CD4-positive, alpha-beta T cell treated with Interleukin-17A for 1 hour (primary cell): ENCODE results near the gene PDP2.
"Not testable (repeated sequence)": the region's sequence is repeated elsewhere in the genome, so short reads cannot be mapped to it uniquely, and the experiment has no call there.

Experiments
- DNase-seq: peaks from one replicate; pipeline ENCODE4 v3.0.0-alpha.2; 2020

The PDP2 gene

GRCh38 chr16:66888647-66889615 lies 8.6 kb downstream of the PDP2 start:
- no peak for DNase-seq

- no peak for DNase-seq
Measured at GRCh38 chr16:66889622-66890021, 9.3 kb downstream of the PDP2 start.

- no peak for DNase-seq
Measured at GRCh38 chr16:66890799-66891198, 10.5 kb downstream of the PDP2 start.

- no peak for DNase-seq
Measured at GRCh38 chr16:66891360-66891759, 11.0 kb downstream of the PDP2 start.

GRCh38 chr16:66891797-66892196 lies 11.5 kb downstream of the PDP2 start:
- no peak for DNase-seq

- no peak for DNase-seq
Measured at GRCh38 chr16:66894055-66894454, 13.7 kb downstream of the PDP2 start.

- peak; percentile 70 for DNase-seq
Measured at GRCh38 chr16:66894948-66895688, 14.8 kb downstream of the PDP2 start.

GRCh38 chr16:66895689-66895979 lies 15.3 kb downstream of the PDP2 start:
- no peak for DNase-seq

GRCh38 chr16:66895999-66896398 lies 15.7 kb downstream of the PDP2 start:
- DNase-seq: no peak

GRCh38 chr16:66896682-66897081 lies 16.4 kb downstream of the PDP2 start:
- not testable (repeated sequence) for DNase-seq

- DNase-seq: no peak
Measured at GRCh38 chr16:66898207-66898606, 17.9 kb downstream of the PDP2 start.

GRCh38 chr16:66898933-66899309 lies 18.6 kb downstream of the PDP2 start:
- DNase-seq: no peak

GRCh38 chr16:66899310-66899944 lies 19.1 kb downstream of the PDP2 start:
- DNase-seq: no peak

GRCh38 chr16:66899945-66900710 lies 19.8 kb downstream of the PDP2 start:
- DNase-seq: no peak

GRCh38 chr16:66900721-66901441 lies 20.6 kb downstream of the PDP2 start:
- DNase-seq: no peak

- no peak for DNase-seq
Measured at GRCh38 chr16:66901626-66902025, 21.3 kb downstream of the PDP2 start.

GRCh38 chr16:66902648-66903543 lies 22.6 kb downstream of the PDP2 start:
- no peak for DNase-seq

- DNase-seq: no peak
Measured at GRCh38 chr16:66903544-66904427, 23.5 kb downstream of the PDP2 start.

- DNase-seq: no peak
Measured at GRCh38 chr16:66904428-66904845, 24.1 kb downstream of the PDP2 start.
